H54 (cell line): ENCODE data around the gene SUMO2.
"Not testable (repeated sequence)": the region's sequence is repeated elsewhere in the genome, so short reads cannot be mapped to it uniquely, and the experiment has no call there.

Experiments
- DNase-seq: peaks from one replicate; pipeline ENCODE4 v3.0.0; 2011; ENCODE audit warnings: low spot score, mixed read lengths; ENCODE audit not compliant: insufficient read length
- FAIRE-seq: peaks from 3 replicates; lab custom pipeline; 2011; peaks lifted over from hg19 to GRCh38; lab: Jason Lieb, UNC
- POLR2A ChIP-seq: IDR thresholded peaks from 2 replicates; pipeline ENCODE4 v1.6.1; 2011; ENCODE audit warnings: low read depth, mild to moderate bottlenecking, low read length

Gene SUMO2

DNA sequence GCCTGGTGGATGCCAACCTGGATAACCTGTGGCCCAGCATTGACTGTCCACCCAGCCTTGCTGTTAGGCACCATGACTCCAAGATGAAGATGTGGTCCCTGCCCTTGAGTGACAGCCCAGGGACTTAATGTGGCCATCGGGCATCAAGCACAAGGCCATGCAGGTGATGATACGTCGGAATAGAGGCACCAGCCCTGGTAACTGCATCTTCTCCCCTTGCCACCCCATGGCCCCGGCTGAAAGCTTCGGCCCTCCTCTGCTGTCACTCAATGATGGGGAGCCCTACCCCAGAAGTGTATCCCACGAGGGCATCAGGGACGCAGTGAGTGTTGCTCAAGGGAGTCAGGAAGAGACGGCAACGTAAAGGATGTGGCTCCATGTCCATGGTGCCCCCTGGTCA, 53.2 kb downstream of the SUMO2 start:
- DNase-seq (no peak), FAIRE-seq (no peak)
- TF ChIP-seq POLR2A: no peak

DNA sequence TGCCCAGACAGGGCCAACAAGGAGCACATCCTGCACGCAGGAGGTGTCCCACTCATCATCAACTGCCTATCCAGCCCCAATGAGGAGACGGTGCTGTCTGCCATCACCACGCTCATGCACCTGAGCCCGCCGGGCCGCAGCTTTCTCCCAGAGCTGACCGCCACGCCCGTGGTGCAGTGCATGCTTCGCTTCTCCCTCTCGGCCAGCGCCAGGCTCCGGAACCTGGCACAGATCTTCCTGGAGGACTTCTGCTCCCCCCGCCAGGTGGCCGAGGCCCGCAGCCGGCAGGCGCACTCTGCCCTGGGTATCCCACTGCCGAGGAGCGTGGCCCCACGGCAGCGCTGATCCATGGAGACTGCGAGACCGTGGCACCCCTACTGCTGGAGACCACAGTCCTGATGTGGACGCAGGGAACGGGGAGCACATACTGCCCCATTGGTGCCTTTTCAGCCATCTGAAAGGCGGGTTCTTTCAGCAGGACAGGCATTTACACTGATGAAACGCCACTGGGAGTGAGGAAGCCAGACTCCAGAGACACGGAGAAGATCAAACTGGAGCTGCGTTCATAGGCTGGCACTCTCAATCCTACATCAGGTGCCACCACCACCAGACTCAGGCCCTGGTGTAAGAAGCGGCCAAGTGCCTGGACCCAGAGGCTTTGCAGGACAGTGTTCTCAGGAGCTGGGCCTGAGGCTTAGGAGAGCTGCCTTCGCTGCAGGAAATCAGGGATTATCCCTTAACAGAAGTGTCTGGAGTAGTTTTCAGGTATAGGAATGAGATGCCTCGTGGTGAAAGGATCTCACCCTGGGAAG, 53.9 kb downstream of the SUMO2 start:
- DNase-seq (no peak), FAIRE-seq (no peak)
- no peak for TF ChIP-seq POLR2A

DNA sequence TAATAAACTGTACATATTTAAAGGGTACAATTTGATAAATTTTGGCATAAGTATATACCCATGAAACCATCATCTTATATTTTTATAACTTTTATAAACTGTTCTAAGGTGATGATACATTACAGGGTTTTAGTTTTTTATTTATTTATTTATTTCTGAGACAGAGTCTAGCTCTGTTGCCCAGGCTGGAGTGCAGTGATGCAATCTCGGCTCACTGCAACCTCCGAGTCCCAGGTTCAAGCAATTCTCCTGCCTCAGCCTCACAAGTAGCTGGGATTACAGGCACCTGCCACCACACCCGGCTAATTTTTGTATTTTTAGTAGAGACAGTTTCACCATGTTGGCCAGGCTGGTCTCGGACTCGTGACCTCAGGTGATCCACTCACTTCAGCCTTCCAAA, 54.8 kb downstream of the SUMO2 start:
- not testable (repeated sequence) for FAIRE-seq, DNase-seq

DNA sequence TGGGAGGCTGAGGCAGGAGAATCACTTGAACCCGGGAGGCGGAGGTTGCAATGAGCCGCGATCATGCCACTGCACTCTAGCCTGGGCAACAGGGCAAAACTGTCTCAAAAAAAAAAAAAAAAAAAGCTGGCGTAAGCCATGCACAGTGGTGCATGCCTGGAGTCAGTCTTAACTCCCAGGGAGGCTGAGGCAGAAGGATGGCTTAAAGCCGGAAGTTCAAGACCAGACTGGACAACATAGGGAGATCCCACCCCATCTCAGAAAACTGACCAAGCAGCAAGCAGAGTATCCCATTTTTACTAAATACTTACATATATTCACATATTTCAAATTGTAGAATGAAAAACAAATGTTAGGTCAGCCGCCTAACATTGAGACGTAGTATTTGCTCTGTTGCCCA, 55.8 kb downstream of the SUMO2 start:
- DNase-seq (no peak), FAIRE-seq (no peak)
- no peak for TF ChIP-seq POLR2A

DNA sequence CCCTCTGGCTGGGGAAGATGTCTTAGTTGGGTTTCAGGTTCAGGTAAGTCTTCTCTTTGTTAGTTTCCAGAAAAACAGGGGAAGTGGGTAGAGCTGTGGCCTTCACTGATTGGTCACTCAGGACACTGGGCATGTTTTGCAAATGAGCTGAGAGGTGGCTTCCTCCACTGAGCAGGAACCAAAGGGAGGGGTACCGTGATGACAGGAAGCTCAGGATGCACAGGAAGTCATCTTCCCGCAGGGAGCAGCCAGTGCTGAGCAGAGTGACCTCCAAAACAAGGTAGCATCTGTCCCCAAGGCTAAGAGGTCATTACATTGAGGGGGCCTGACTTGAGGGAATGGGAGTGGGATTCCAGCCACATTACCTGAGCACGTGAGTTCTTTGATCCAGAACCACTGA, 56.8 kb downstream of the SUMO2 start:
- FAIRE-seq (no peak), DNase-seq (no peak)
- TF ChIP-seq POLR2A: no peak

DNA sequence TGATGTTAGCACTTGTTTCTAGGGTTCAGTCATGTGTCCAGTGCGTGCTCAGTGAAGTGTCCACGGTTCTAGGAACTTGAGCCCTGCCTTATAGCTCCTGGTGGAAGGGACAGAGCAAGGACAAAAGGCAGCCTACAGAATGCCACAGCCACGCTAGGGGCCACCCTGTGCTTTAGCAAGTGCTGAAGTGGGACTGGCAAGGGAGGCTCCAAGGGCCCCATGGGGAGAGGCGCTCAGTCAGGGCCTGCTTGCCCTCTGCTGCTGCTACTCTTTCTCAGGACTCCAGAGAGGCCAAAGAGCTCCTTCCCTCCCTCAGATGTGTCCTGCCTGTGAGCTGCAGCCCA, 58.0 kb downstream of the SUMO2 start:
- TF ChIP-seq POLR2A: no peak
- no peak for DNase-seq
- FAIRE-seq: no peak

DNA sequence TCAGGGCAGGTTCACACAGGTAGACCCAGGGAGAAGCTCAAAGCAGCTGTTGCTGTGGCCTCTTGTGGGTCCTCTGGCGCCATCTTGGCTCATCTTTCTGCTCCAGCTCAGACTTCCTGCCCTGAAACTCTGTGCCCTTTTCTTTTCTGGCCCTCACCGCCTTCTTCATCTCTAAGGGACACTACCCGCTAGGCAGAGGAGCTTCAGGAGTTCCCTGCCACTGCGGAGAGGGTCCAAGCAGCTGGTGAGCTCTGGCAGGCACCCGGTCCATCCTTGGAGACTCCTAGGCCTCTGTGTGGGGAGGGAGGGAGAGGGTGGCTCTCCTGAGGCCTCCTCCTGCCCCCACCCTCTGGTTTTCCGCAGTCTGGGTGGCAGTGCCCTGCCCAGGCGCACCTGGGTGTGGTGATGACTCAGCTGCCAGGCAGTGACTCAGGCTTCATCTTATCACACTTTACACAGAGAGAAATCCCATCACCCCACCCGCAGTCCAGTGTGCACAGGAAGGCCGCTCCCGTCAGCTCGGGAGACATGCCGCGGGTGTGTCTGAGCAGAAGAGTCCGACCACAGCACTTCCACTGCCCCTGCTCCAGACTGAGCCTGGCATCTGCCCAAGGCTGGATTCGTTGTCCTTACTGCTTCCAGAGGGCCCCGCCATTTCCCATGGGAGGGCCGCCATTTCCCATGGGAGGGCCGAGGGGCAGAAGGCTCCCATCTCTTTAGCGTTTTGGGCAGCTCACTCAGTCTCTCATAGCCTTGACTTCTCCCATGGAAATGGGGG, 58.5 kb downstream of the SUMO2 start:
- peak; percentile 98 for DNase-seq
- peak; percentile 52 for TF ChIP-seq POLR2A
- peak; percentile 76 for FAIRE-seq

DNA sequence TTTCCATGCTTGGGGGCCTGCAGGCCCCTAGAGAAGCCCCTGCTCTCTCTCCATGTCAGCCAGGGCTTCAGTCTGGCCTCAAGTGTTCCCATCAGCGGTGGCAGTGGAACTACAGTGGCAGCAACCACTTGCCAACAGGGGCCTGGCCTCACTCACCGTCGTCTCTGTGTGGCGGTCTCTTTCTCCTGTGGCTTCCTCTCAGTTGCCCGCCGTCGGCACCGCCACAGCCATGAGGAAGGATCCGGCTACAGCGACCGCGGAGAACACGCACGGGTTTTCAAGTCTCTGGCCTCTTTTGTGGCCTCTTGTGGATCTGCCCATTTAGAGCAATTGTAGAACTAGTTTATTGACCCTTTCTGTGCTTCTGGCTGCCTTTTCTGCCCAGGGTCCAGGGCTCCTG, 64.5 kb downstream of the SUMO2 start:
- DNase-seq (no peak), FAIRE-seq (no peak)
- TF ChIP-seq POLR2A: no peak

DNA sequence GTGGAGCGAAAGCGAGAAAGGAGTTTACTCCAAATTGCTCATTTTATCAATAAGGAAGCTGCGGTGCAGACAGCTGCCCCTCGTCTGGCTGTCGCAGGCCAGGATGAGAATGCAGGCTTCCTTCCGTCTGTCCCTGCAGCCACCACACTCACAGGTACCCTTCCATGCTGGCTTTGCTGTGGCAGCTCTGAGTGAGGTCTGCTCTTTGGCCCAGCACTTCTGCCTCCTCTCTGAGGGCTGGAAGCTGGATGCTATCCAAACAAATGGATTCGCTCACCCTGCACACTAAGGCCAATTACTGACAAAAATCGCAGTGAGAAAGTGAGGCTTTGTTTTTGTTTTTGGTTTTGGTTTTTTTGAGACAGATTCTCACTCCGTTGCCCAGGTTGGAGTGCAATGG, 66.0 kb downstream of the SUMO2 start:
- FAIRE-seq (no peak), DNase-seq (no peak)
- TF ChIP-seq POLR2A: no peak
